Tibial nerve (tissue), 3 donors: ENCODE results near the gene ATP1A2.

ENCODE experiments used
- POLR2A ChIP-seq, 2 donors: fragments of 450-650 bp; IDR thresholded peaks; one replicate each; pipeline ENCODE4 v1.6.1; 2017; ENCODE audit warnings: antibody characterized with exemption in 2 of 2, mild to moderate bottlenecking in 2 of 2, moderate library complexity in 2 of 2
- TF ChIP-seq, protein P1 (sequence below), 5 experiments: fragments of 200-600 bp in 3 of 5; fragments of 450-650 bp in 2 of 5; sonication (generic) in 3 of 5; IDR thresholded peaks; one replicate each; pipeline ENCODE4 v1.5.1; 2016 to 2019; ENCODE audit warnings: antibody characterized with exemption in 5 of 5, mild to moderate bottlenecking in 3 of 5, moderate library complexity in 2 of 5

DNA sequence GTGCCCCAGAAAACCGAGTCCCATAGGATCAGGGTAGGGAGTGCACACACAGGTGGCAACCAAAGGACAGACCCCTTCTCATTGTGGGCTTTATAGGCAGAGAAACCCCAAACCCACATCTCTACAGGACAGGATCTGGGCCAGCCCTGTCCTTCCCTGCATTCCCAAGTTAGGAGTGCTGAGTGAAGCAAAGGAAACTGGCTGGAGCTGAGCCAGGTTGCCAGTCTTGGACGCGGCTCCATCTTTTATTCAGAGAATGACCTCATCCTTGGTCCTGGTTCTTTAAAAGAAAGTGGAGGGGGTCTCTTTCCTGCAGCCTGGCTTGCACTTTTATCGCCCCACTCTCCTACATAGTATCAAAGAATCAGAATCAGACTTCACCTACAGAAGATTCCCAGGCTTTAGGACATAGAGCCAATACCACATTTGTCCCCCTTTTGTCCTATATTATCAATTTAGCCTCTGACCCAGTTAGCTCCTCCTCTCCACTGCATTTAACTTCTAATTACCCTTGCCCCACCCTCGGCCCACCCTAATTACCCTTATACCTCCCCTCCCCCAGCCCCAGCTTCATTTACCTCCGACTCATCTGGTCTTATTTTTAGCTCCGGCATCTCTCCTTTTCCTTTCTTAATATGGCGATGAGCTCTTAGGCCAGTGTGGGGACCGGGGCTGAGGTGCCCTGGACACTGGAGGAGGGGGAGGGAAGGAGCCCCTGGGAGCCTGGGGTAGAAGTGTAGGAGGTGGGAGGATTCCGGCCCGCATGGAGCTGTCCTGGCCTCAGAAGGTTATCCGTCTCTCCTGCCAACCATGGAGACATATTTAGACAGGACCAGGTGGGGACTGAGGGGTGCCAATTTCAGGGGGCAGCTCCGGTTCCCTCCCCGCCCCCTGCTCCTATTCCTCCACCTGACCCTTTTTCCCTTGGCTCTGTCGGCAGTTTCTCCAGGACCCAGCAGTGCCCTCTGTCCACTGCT lies 74.4 kb downstream of the ATP1A2 start, which contains the start of gene CASQ1:
- TF ChIP-seq, protein P1, sequence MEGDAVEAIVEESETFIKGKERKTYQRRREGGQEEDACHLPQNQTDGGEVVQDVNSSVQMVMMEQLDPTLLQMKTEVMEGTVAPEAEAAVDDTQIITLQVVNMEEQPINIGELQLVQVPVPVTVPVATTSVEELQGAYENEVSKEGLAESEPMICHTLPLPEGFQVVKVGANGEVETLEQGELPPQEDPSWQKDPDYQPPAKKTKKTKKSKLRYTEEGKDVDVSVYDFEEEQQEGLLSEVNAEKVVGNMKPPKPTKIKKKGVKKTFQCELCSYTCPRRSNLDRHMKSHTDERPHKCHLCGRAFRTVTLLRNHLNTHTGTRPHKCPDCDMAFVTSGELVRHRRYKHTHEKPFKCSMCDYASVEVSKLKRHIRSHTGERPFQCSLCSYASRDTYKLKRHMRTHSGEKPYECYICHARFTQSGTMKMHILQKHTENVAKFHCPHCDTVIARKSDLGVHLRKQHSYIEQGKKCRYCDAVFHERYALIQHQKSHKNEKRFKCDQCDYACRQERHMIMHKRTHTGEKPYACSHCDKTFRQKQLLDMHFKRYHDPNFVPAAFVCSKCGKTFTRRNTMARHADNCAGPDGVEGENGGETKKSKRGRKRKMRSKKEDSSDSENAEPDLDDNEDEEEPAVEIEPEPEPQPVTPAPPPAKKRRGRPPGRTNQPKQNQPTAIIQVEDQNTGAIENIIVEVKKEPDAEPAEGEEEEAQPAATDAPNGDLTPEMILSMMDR (IDR thresholded peaks at IDR 0.05), result no peak
- no peak for TF ChIP-seq POLR2A (IDR thresholded peaks at IDR 0.05)
